DND-41 (cell line): Measurements from ENCODE around the gene NETO1.

Source experiments
- EZH2 ChIP-seq: IDR thresholded peaks from 3 replicates; pipeline ENCODE4 v1.6.1; 2012; ENCODE audit warnings: borderline replicate concordance, low read depth, mild to moderate bottlenecking, moderate library complexity, low read length, inconsistent platforms; ENCODE audit not compliant: severe bottlenecking
- TF ChIP-seq, protein P1 (sequence below): IDR thresholded peaks from 2 replicates; pipeline ENCODE4 v1.5.1; 2012; ENCODE audit warnings: borderline replicate concordance, low read length, moderate library complexity, mild to moderate bottlenecking; ENCODE audit not compliant: poor library complexity, severe bottlenecking; ENCODE audit errors: extremely low read depth

DNA sequence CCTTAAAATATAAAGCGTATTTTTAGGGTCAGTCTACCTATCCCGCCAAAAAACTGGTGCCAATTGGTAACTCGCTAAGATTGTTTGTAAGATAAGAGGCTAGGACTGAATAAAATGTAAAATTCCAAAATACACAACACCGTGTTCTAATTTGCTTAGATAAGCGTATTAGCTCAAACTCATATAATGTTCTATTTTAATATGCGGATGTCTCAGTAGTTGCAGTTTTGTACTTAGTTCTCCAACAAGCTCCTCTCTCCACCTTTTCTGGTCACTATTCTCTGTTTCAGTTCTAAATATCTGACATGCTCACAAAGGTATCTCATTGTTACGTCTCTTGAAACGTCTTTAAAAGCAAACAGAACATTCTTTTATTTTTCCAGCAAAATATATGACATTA is 24.0 kb downstream of the NETO1 start:
- TF ChIP-seq, protein P1, sequence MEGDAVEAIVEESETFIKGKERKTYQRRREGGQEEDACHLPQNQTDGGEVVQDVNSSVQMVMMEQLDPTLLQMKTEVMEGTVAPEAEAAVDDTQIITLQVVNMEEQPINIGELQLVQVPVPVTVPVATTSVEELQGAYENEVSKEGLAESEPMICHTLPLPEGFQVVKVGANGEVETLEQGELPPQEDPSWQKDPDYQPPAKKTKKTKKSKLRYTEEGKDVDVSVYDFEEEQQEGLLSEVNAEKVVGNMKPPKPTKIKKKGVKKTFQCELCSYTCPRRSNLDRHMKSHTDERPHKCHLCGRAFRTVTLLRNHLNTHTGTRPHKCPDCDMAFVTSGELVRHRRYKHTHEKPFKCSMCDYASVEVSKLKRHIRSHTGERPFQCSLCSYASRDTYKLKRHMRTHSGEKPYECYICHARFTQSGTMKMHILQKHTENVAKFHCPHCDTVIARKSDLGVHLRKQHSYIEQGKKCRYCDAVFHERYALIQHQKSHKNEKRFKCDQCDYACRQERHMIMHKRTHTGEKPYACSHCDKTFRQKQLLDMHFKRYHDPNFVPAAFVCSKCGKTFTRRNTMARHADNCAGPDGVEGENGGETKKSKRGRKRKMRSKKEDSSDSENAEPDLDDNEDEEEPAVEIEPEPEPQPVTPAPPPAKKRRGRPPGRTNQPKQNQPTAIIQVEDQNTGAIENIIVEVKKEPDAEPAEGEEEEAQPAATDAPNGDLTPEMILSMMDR = no peak
- TF ChIP-seq EZH2 = no peak
